HG02852 (cell line): ENCODE data around the gene SLC2A6.

Source experiments
- ATAC-seq: cut with Tn5 transposase; IDR thresholded peaks from one replicate; pipeline ENCODE4 v1.9.1; 2021; ENCODE audit warnings: mild to moderate bottlenecking, moderate library complexity; ENCODE audit not compliant: unreplicated experiment

The SLC2A6 gene

GRCh38 chr9:133478851-133479711, at the start of gene SLC2A6:
TSS of gene SLC2A6 (minus strand) at chr9:133479099. CDS start at chr9:133479059, 40 bp downstream.
- peak; percentile 93 for ATAC-seq

- no peak for ATAC-seq
These were observed 49.3 kb upstream of the SLC2A6 start for GRCh38 chr9:133528001-133528875.

- ATAC-seq, result no peak
These were observed 48.6 kb upstream of the SLC2A6 start for GRCh38 chr9:133527444-133527920.

GRCh38 chr9:133526721-133527321, 47.9 kb upstream of the SLC2A6 start:
- ATAC-seq, result no peak

GRCh38 chr9:133525677-133526076, 46.8 kb upstream of the SLC2A6 start:
- no peak for ATAC-seq

- no peak for ATAC-seq
These were observed 45.9 kb upstream of the SLC2A6 start, which contains the start of gene MYMK for GRCh38 chr9:133524679-133525228. TSS of gene MYMK (minus strand) at chr9:133524959. CDS start at chr9:133524844, 115 bp downstream.

- ATAC-seq, result no peak
These were observed 45.2 kb upstream of the SLC2A6 start for GRCh38 chr9:133524146-133524545.

GRCh38 chr9:133523106-133523505, 44.2 kb upstream of the SLC2A6 start:
- ATAC-seq, result no peak

GRCh38 chr9:133522073-133522910, 43.4 kb upstream of the SLC2A6 start:
- ATAC-seq, result no peak

GRCh38 chr9:133521122-133522072, 42.5 kb upstream of the SLC2A6 start:
- no peak for ATAC-seq

- ATAC-seq, result no peak
These were observed 41.4 kb upstream of the SLC2A6 start for GRCh38 chr9:133520121-133520835.

- ATAC-seq, result no peak
These were observed 40.8 kb upstream of the SLC2A6 start for GRCh38 chr9:133519693-133520092.

GRCh38 chr9:133518706-133519449, 40.0 kb upstream of the SLC2A6 start:
- ATAC-seq, result no peak

- no peak for ATAC-seq
These were observed 39.3 kb upstream of the SLC2A6 start for GRCh38 chr9:133518200-133518599.

GRCh38 chr9:133517711-133518110, 38.8 kb upstream of the SLC2A6 start:
- no peak for ATAC-seq

GRCh38 chr9:133516961-133517350, 38.1 kb upstream of the SLC2A6 start:
- ATAC-seq, result no peak

- no peak for ATAC-seq
These were observed 37.5 kb upstream of the SLC2A6 start for GRCh38 chr9:133516256-133516960.
